ENCODE measurements around the gene CIDEB.

CIDEB gene

GRCh38 chr14:24314377-24315193 is 6.8 kb upstream of the CIDEB start:
- 94% methylated on average over 4 of the region's 5 CpGs for WGBS

GRCh38 chr14:24313913-24314312 is 6.1 kb upstream of the CIDEB start:
- Histone ChIP-seq H2BK5ac (ENCODE audit: low read depth, low read length, poor library complexity, severe bottlenecking) (no peak overlapping the region), H3K4me3 (ENCODE audit: insufficient read depth in 1 of 2, low read depth in 1 of 2, low read length in 2 of 2) (no peak overlapping the region), H3K14ac (ENCODE audit: low read length in 2 of 2) (no peak overlapping the region), H2BK120ac (ENCODE audit: low read depth, low read length) (no peak overlapping the region), H4K91ac (ENCODE audit: low read length) (no peak overlapping the region), H2AK5ac (ENCODE audit: low read length, severe bottlenecking) (no peak overlapping the region), H3K18ac (ENCODE audit: low read depth in 1 of 2, low read length in 2 of 2) (peak overlapping the region in 1 of 2 experiments; percentile 61), H3K4me2 (ENCODE audit: low read length, poor library complexity, severe bottlenecking) (no peak overlapping the region), H2BK12ac (ENCODE audit: low read length in 2 of 2) (no peak overlapping the region), H4K8ac (ENCODE audit: low read length) (no peak overlapping the region), H3K9me3 (ENCODE audit: control insufficient read depth, low read length) (no peaks in the 10 kb centered on the region), H3K9ac (ENCODE audit: low read length) (no peak overlapping the region), H3K27ac (ENCODE audit: low read length, poor library complexity, severe bottlenecking) (no peak overlapping the region), H2AFZ (ENCODE audit: low read depth, low read length) (no peak overlapping the region), H3K23ac (ENCODE audit: low read length in 2 of 2) (no peak overlapping the region), H3K27me3 (ENCODE audit: control insufficient read depth in 1 of 2, insufficient read depth in 1 of 2, low read length in 2 of 2) (peaks cover 7 to 12% of the 10 kb centered on the region in 2 experiments), H3K79me1 (replicated peaks; ENCODE audit: low read length, poor library complexity, severe bottlenecking) (no peaks in the 10 kb centered on the region), H3K4me1 (ENCODE audit: control insufficient read depth, insufficient read depth, low read depth, low read length) (peaks cover 3% of the 10 kb centered on the region), H3K4ac (ENCODE audit: low read depth in 1 of 2, low read length in 2 of 2) (no peak overlapping the region), H3K36me3 (ENCODE audit: control insufficient read depth in 1 of 2, insufficient read depth in 2 of 2, low read depth in 1 of 2, low read length in 2 of 2) (peaks cover 2 to 23% of the 10 kb centered on the region in 2 experiments), H2BK15ac (ENCODE audit: low read depth, poor library complexity, severe bottlenecking) (no peak overlapping the region)
- no peak for DNase-seq
- WGBS: 76% methylated on average over 2 of the region's 2 CpGs

More at GRCh38 chr14:24314377-24315193, 6.8 kb upstream of the CIDEB start:
- no peak overlapping the region for H3K4ac ChIP-seq (ENCODE audit: low read depth in 1 of 2, low read length in 2 of 2)
- peaks cover 7 to 19% of the 10 kb centered on the region in 2 experiments for H3K27me3 ChIP-seq (ENCODE audit: control insufficient read depth in 1 of 2, insufficient read depth in 1 of 2, low read length in 2 of 2)
- H3K18ac ChIP-seq (ENCODE audit: low read depth in 1 of 2, low read length in 2 of 2): no peak overlapping the region
- no peak overlapping the region for H3K27ac ChIP-seq (ENCODE audit: low read length, poor library complexity, severe bottlenecking)
- H2AK5ac ChIP-seq (ENCODE audit: low read length, severe bottlenecking): no peak overlapping the region
- no peak overlapping the region for H2BK5ac ChIP-seq (ENCODE audit: low read depth, low read length, poor library complexity, severe bottlenecking)
- DNase-seq: no peak
- H4K91ac ChIP-seq (ENCODE audit: low read length): no peak overlapping the region
- no peak overlapping the region for H3K14ac ChIP-seq (ENCODE audit: low read length in 2 of 2)
- no peaks in the 10 kb centered on the region for H3K79me1 ChIP-seq (replicated peaks; ENCODE audit: low read length, poor library complexity, severe bottlenecking)
- H2BK120ac ChIP-seq (ENCODE audit: low read depth, low read length): no peak overlapping the region
- no peak overlapping the region for H3K9ac ChIP-seq (ENCODE audit: low read length)
- H3K36me3 ChIP-seq (ENCODE audit: control insufficient read depth in 1 of 2, insufficient read depth in 2 of 2, low read depth in 1 of 2, low read length in 2 of 2): peaks cover 0 to 21% of the 10 kb centered on the region in 2 experiments
- H2AFZ ChIP-seq (ENCODE audit: low read depth, low read length): no peak overlapping the region
- no peak overlapping the region for H3K23ac ChIP-seq (ENCODE audit: low read length in 2 of 2)
- peak overlapping the region in 1 of 2 experiments; percentile 54 for H2BK12ac ChIP-seq (ENCODE audit: low read length in 2 of 2)
- H3K9me3 ChIP-seq (ENCODE audit: control insufficient read depth, low read length): no peaks in the 10 kb centered on the region
- H3K4me3 ChIP-seq (ENCODE audit: insufficient read depth in 1 of 2, low read depth in 1 of 2, low read length in 2 of 2): no peak overlapping the region
- H3K4me2 ChIP-seq (ENCODE audit: low read length, poor library complexity, severe bottlenecking): no peak overlapping the region
- no peak overlapping the region for H4K8ac ChIP-seq (ENCODE audit: low read length)
- peaks cover 3% of the 10 kb centered on the region for H3K4me1 ChIP-seq (ENCODE audit: control insufficient read depth, insufficient read depth, low read depth, low read length)
- no peak overlapping the region for H2BK15ac ChIP-seq (ENCODE audit: low read depth, poor library complexity, severe bottlenecking)

GRCh38 chr14:24312736-24313507 is 5.1 kb upstream of the CIDEB start:
- no peak overlapping the region for H4K8ac ChIP-seq (ENCODE audit: low read length)
- no peak overlapping the region for H3K27ac ChIP-seq (ENCODE audit: low read length, poor library complexity, severe bottlenecking)
- H4K91ac ChIP-seq (ENCODE audit: low read length): no peak overlapping the region
- H3K27me3 ChIP-seq (ENCODE audit: control insufficient read depth in 1 of 2, insufficient read depth in 1 of 2, low read length in 2 of 2): peaks cover 2 to 7% of the 10 kb centered on the region in 2 experiments
- no peak overlapping the region for H2BK15ac ChIP-seq (ENCODE audit: low read depth, poor library complexity, severe bottlenecking)
- H2BK120ac ChIP-seq (ENCODE audit: low read depth, low read length): no peak overlapping the region
- no peak overlapping the region for H3K23ac ChIP-seq (ENCODE audit: low read length in 2 of 2)
- WGBS: 60% methylated on average over 8 of the region's 9 CpGs
- no peak overlapping the region for H3K14ac ChIP-seq (ENCODE audit: low read length in 2 of 2)
- H2BK5ac ChIP-seq (ENCODE audit: low read depth, low read length, poor library complexity, severe bottlenecking): no peak overlapping the region
- H3K79me1 ChIP-seq (replicated peaks; ENCODE audit: low read length, poor library complexity, severe bottlenecking): peaks cover 3% of the 10 kb centered on the region
- H3K4me1 ChIP-seq (ENCODE audit: control insufficient read depth, insufficient read depth, low read depth, low read length): peaks cover 3% of the 10 kb centered on the region
- no peak overlapping the region for H3K4me3 ChIP-seq (ENCODE audit: insufficient read depth in 1 of 2, low read depth in 1 of 2, low read length in 2 of 2)
- H2AFZ ChIP-seq (ENCODE audit: low read depth, low read length): no peak overlapping the region
- DNase-seq: peak; percentile 69
- H3K18ac ChIP-seq (ENCODE audit: low read depth in 1 of 2, low read length in 2 of 2): no peak overlapping the region
- H3K36me3 ChIP-seq (ENCODE audit: control insufficient read depth in 1 of 2, insufficient read depth in 2 of 2, low read depth in 1 of 2, low read length in 2 of 2): peaks cover 8 to 27% of the 10 kb centered on the region in 2 experiments
- H2BK12ac ChIP-seq (ENCODE audit: low read length in 2 of 2): no peak overlapping the region
- no peak overlapping the region for H3K4ac ChIP-seq (ENCODE audit: low read depth in 1 of 2, low read length in 2 of 2)
- no peaks in the 10 kb centered on the region for H3K9me3 ChIP-seq (ENCODE audit: control insufficient read depth, low read length)
- no peak overlapping the region for H2AK5ac ChIP-seq (ENCODE audit: low read length, severe bottlenecking)
- H3K9ac ChIP-seq (ENCODE audit: low read length): no peak overlapping the region
- no peak overlapping the region for H3K4me2 ChIP-seq (ENCODE audit: low read length, poor library complexity, severe bottlenecking)
